GM12878 (cell line): ENCODE results near the gene MFSD11. TPM values are rescaled to one million over a fixed set of nuclear protein-coding genes. Genes with fewer than 3 reads are reported as not detected.
A peak's percentile ranks its signal among the peaks of the same experiment; 100 is the strongest.

Experiments used
- BACH1 ChIP-seq: fragments of 450-650 bp; IDR thresholded peaks from 2 replicates; pipeline ENCODE4 v1.6.1; 2017; ENCODE audit warnings: mild to moderate bottlenecking, borderline replicate concordance
- CREM ChIP-seq: IDR thresholded peaks from 2 replicates; pipeline ENCODE4 v1.6.1; 2014; ENCODE audit warnings: antibody characterized with exemption, low read depth
- HDAC2 ChIP-seq: fragments of 200-600 bp; sonication (generic); IDR thresholded peaks from 2 replicates; pipeline ENCODE4 v1.6.1; 2017
- JUNB ChIP-seq: IDR thresholded peaks from 2 replicates; pipeline ENCODE4 v1.6.1; 2016; ENCODE audit warnings: antibody characterized with exemption, mild to moderate bottlenecking
- RCOR1 ChIP-seq: conservative IDR thresholded peaks from 2 replicates; pipeline ENCODE4 v1.6.1; 2012; ENCODE audit warnings: low read depth, low read length, improper control_type of control experiment
- REST ChIP-seq: IDR thresholded peaks from 2 replicates; pipeline ENCODE4 v1.6.1; 2012; ENCODE audit warnings: mild to moderate bottlenecking, low read depth, low read length
- STAT3 ChIP-seq: IDR thresholded peaks from 2 replicates; pipeline ENCODE4 v1.6.1; 2011; ENCODE audit warnings: low read depth, low read length, improper control_type of control experiment
- polyA plus RNA-seq, 11 experiments: library from polyadenylated mRNA; depleted of rRNA in 4 of 11; unstranded in 6 of 11; stranded (reverse) in 5 of 11; fragments of >200 nt; fragmentation: Nextera tagmentation in 4 of 11; fragmentation: Illumina TruSeq in 1 of 11; extraction: Ambion mirVana in 4 of 11; extraction: Trizol in 1 of 11; gene quantifications; 1 replicate in 1 of 11; 2 replicates in 10 of 11; pipeline versions ENCODE4 v1.2.1 to v1.2.3, GENCODE V29; 2011 to 2016; ENCODE audit warnings: inconsistent platforms in 2 of 11, missing spikeins in 2 of 11, low read depth in 1 of 11
- total RNA-seq, 4 experiments: library from RNA; depleted of rRNA in 3 of 4; stranded (reverse); fragments of >200 nt in 3 of 4; fragmentation: Illumina TruSeq in 1 of 4; extraction: Trizol in 1 of 4; gene quantifications; 2 replicates each; pipeline versions ENCODE4 v1.2.1 to v1.2.3, GENCODE V29; 2013 to 2021
- TF ChIP-seq, protein P1 (sequence below): fragments of 450-650 bp; formaldehyde crosslinking; IDR thresholded peaks from 2 replicates; pipeline ENCODE4 v1.4.0; 2020; ENCODE audit warnings: mild to moderate bottlenecking, moderate library complexity
- TF ChIP-seq, protein P2 (sequence below): fragments of 450-650 bp; IDR thresholded peaks from 2 replicates; pipeline ENCODE4 v1.6.1; 2017; ENCODE audit warnings: antibody characterized with exemption, mild to moderate bottlenecking, moderate library complexity
- TF ChIP-seq, protein P3 (sequence below): fragments of 150-350 bp; IDR thresholded peaks from 2 replicates; pipeline ENCODE4 v1.6.1; 2016; ENCODE audit warnings: low read depth, low read length
- TF ChIP-seq, protein P4 (sequence below): fragments of 450-650 bp; IDR thresholded peaks from 2 replicates; pipeline ENCODE4 v1.6.1; 2017; ENCODE audit warnings: borderline replicate concordance
- TF ChIP-seq, protein P5 (sequence below): IDR thresholded peaks from 2 replicates; pipeline ENCODE4 v1.6.1; 2012; ENCODE audit warnings: low read depth, low read length, improper control_type of control experiment

The MFSD11 gene
- total and polyA plus RNA-seq, 10 of the 15 experiments (the other 5 are each of a cell fraction or from before 2014, with no cell fraction given) = 11.0 to 19.4 (median 15.5) TPM

- TF ChIP-seq, protein P1, sequence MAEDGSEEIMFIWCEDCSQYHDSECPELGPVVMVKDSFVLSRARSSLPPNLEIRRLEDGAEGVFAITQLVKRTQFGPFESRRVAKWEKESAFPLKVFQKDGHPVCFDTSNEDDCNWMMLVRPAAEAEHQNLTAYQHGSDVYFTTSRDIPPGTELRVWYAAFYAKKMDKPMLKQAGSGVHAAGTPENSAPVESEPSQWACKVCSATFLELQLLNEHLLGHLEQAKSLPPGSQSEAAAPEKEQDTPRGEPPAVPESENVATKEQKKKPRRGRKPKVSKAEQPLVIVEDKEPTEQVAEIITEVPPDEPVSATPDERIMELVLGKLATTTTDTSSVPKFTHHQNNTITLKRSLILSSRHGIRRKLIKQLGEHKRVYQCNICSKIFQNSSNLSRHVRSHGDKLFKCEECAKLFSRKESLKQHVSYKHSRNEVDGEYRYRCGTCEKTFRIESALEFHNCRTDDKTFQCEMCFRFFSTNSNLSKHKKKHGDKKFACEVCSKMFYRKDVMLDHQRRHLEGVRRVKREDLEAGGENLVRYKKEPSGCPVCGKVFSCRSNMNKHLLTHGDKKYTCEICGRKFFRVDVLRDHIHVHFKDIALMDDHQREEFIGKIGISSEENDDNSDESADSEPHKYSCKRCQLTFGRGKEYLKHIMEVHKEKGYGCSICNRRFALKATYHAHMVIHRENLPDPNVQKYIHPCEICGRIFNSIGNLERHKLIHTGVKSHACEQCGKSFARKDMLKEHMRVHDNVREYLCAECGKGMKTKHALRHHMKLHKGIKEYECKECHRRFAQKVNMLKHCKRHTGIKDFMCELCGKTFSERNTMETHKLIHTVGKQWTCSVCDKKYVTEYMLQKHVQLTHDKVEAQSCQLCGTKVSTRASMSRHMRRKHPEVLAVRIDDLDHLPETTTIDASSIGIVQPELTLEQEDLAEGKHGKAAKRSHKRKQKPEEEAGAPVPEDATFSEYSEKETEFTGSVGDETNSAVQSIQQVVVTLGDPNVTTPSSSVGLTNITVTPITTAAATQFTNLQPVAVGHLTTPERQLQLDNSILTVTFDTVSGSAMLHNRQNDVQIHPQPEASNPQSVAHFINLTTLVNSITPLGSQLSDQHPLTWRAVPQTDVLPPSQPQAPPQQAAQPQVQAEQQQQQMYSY = no peak
- TF ChIP-seq, protein P2, sequence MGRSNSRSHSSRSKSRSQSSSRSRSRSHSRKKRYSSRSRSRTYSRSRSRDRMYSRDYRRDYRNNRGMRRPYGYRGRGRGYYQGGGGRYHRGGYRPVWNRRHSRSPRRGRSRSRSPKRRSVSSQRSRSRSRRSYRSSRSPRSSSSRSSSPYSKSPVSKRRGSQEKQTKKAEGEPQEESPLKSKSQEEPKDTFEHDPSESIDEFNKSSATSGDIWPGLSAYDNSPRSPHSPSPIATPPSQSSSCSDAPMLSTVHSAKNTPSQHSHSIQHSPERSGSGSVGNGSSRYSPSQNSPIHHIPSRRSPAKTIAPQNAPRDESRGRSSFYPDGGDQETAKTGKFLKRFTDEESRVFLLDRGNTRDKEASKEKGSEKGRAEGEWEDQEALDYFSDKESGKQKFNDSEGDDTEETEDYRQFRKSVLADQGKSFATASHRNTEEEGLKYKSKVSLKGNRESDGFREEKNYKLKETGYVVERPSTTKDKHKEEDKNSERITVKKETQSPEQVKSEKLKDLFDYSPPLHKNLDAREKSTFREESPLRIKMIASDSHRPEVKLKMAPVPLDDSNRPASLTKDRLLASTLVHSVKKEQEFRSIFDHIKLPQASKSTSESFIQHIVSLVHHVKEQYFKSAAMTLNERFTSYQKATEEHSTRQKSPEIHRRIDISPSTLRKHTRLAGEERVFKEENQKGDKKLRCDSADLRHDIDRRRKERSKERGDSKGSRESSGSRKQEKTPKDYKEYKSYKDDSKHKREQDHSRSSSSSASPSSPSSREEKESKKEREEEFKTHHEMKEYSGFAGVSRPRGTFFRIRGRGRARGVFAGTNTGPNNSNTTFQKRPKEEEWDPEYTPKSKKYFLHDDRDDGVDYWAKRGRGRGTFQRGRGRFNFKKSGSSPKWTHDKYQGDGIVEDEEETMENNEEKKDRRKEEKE = no peak
- TF ChIP-seq REST (no peak), JUNB (no peak), CREM (peak; percentile 96), RCOR1 (no peak), STAT3 (no peak), BACH1 (no peak), HDAC2 (no peak)
- TF ChIP-seq, protein P3, sequence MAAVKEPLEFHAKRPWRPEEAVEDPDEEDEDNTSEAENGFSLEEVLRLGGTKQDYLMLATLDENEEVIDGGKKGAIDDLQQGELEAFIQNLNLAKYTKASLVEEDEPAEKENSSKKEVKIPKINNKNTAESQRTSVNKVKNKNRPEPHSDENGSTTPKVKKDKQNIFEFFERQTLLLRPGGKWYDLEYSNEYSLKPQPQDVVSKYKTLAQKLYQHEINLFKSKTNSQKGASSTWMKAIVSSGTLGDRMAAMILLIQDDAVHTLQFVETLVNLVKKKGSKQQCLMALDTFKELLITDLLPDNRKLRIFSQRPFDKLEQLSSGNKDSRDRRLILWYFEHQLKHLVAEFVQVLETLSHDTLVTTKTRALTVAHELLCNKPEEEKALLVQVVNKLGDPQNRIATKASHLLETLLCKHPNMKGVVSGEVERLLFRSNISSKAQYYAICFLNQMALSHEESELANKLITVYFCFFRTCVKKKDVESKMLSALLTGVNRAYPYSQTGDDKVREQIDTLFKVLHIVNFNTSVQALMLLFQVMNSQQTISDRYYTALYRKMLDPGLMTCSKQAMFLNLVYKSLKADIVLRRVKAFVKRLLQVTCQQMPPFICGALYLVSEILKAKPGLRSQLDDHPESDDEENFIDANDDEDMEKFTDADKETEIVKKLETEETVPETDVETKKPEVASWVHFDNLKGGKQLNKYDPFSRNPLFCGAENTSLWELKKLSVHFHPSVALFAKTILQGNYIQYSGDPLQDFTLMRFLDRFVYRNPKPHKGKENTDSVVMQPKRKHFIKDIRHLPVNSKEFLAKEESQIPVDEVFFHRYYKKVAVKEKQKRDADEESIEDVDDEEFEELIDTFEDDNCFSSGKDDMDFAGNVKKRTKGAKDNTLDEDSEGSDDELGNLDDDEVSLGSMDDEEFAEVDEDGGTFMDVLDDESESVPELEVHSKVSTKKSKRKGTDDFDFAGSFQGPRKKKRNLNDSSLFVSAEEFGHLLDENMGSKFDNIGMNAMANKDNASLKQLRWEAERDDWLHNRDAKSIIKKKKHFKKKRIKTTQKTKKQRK = no peak
- TF ChIP-seq, protein P4, sequence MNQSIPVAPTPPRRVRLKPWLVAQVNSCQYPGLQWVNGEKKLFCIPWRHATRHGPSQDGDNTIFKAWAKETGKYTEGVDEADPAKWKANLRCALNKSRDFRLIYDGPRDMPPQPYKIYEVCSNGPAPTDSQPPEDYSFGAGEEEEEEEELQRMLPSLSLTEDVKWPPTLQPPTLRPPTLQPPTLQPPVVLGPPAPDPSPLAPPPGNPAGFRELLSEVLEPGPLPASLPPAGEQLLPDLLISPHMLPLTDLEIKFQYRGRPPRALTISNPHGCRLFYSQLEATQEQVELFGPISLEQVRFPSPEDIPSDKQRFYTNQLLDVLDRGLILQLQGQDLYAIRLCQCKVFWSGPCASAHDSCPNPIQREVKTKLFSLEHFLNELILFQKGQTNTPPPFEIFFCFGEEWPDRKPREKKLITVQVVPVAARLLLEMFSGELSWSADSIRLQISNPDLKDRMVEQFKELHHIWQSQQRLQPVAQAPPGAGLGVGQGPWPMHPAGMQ = peak; percentile 65; the same call in 1 of the 2 replicates
- TF ChIP-seq, protein P5, sequence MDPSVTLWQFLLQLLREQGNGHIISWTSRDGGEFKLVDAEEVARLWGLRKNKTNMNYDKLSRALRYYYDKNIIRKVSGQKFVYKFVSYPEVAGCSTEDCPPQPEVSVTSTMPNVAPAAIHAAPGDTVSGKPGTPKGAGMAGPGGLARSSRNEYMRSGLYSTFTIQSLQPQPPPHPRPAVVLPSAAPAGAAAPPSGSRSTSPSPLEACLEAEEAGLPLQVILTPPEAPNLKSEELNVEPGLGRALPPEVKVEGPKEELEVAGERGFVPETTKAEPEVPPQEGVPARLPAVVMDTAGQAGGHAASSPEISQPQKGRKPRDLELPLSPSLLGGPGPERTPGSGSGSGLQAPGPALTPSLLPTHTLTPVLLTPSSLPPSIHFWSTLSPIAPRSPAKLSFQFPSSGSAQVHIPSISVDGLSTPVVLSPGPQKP = no peak
Measured at GRCh38 chr17:76726231-76726775, 11.6 kb upstream of the MFSD11 start, which contains the start of gene JMJD6 (continued).
